Erythroblast (primary cell): ENCODE measurements around the gene RANBP17.
"Not testable (repeated sequence)": the region's sequence is repeated elsewhere in the genome, so short reads cannot be mapped to it uniquely, and the experiment has no call there.

Experiments
- GATA1 ChIP-seq: IDR thresholded peaks from 2 replicates; pipeline ENCODE4 v1.6.1; 2011; ENCODE audit warnings: low read depth, mild to moderate bottlenecking, control low read depth, low read length, moderate library complexity
- POLR2A ChIP-seq: IDR thresholded peaks from 2 replicates; pipeline ENCODE4 v1.6.1; 2011; ENCODE audit warnings: mild to moderate bottlenecking, low read length

DNA sequence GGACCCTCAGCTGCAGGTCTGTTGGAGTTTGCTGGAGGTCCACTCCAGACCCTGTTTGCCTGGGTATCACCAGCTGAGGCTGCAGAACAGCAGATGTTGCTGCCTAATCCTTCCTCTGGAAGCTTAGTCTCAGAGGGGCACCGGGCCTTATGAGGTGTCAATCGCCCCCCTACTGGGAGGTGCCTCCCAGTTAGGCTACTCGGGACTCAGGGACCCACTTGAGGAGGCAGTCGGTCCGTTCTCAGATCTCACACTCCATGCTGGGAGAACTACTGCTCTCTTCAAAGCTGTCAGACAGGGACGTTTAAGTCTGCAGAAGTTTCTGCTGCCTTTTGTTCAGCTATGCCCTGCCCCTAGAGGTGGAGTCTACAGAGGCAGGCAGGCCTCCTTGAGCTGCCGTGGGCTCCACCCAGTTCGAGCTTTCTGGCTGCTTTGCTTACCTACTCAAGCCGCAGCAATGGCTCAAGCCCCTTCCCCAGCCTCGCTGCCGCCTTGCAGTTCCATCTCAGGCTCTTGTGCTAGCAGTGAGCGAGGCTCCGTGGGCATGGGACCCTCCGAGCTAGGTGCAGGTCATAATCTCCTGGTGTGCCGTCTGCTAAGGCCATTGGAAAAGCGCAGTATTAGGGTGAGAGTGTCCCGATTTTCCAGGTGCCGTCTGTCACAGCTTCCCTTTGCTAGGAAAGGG lies 73.9 kb downstream of the RANBP17 start:
- not testable (repeated sequence) for TF ChIP-seq POLR2A, GATA1
